Stimulated activated naive CD8-positive, alpha-beta T cell treated with anti-CD3 and anti-CD28 coated beads, Interleukin-15, Interleukin-2, amounts not matched to agents 100 ng/mL and 50 ng/mL, for 24 hours (primary cell): ENCODE results near the gene PRDM16.

ENCODE experiments used
- H3K27ac Mint-ChIP-seq: one replicate; pipeline ENCODE4 v1.8.0; 2021; ENCODE audit warnings: mild to moderate bottlenecking, mixed read lengths
- H3K27me3 Mint-ChIP-seq: one replicate; pipeline ENCODE4 v1.8.0; 2021; ENCODE audit warnings: mixed read lengths
- H3K36me3 Mint-ChIP-seq: one replicate; pipeline ENCODE4 v1.8.0; 2021; ENCODE audit warnings: low read depth, mixed read lengths
- H3K4me1 Mint-ChIP-seq: one replicate; pipeline ENCODE4 v1.8.0; 2021; ENCODE audit warnings: low read depth, mixed read lengths
- H3K4me3 Mint-ChIP-seq: one replicate; pipeline ENCODE4 v1.8.0; 2021; ENCODE audit warnings: mild to moderate bottlenecking, mixed read lengths
- H3K9me3 Mint-ChIP-seq: one replicate; pipeline ENCODE4 v1.8.0; 2021; ENCODE audit warnings: mixed read lengths

PRDM16 gene

GRCh38 chr1:3058263-3059030 is 10.6 kb upstream of the PRDM16 start:
- peaks cover 4% of the 10 kb centered on the region for H3K27me3 Mint-ChIP-seq
- no peak overlapping the region for H3K4me3 Mint-ChIP-seq
- H3K4me1 Mint-ChIP-seq: no peaks in the 10 kb centered on the region
- H3K27ac Mint-ChIP-seq: no peak overlapping the region
- H3K9me3 Mint-ChIP-seq: no peaks in the 10 kb centered on the region
- H3K36me3 Mint-ChIP-seq: no peaks in the 10 kb centered on the region

DNA sequence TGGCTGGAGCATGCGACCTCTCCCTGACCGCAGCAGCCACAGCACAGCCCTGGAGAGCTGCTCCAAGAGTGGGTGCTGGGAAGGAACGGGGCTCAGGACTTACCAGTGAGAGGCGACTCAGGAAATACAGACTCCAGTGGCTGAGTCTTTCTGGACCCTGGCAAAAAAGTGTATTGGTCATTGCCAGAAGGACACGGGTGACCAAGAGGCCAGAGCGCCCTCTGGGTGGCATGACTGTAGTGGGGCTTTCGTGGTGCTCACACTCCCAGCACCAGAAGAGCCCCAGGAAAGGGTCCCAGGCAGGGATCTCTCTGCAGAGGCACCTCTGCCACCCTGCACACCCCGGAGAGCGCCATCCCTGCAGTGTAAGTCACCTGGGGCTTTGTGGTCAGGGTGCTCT is 8.9 kb upstream of the PRDM16 start:
- Mint-ChIP-seq H3K27ac (no peak overlapping the region), H3K27me3 (peaks cover 4% of the 10 kb centered on the region), H3K9me3 (no peaks in the 10 kb centered on the region), H3K4me3 (no peak overlapping the region), H3K4me1 (no peaks in the 10 kb centered on the region), H3K36me3 (no peaks in the 10 kb centered on the region)

- peaks cover 4% of the 10 kb centered on the region for H3K27me3 Mint-ChIP-seq
- H3K27ac Mint-ChIP-seq: no peak overlapping the region
- H3K36me3 Mint-ChIP-seq: no peaks in the 10 kb centered on the region
- no peaks in the 10 kb centered on the region for H3K9me3 Mint-ChIP-seq
- no peaks in the 10 kb centered on the region for H3K4me1 Mint-ChIP-seq
- H3K4me3 Mint-ChIP-seq: no peak overlapping the region
These were observed 8.1 kb upstream of the PRDM16 start for GRCh38 chr1:3060601-3061551.

- H3K27ac Mint-ChIP-seq: no peak overlapping the region
- no peaks in the 10 kb centered on the region for H3K9me3 Mint-ChIP-seq
- no peaks in the 10 kb centered on the region for H3K4me1 Mint-ChIP-seq
These were observed 7.4 kb upstream of the PRDM16 start for GRCh38 chr1:3061566-3061965.

GRCh38 chr1:3061981-3062615 is 6.9 kb upstream of the PRDM16 start:
- H3K27me3 Mint-ChIP-seq: peaks cover 2% of the 10 kb centered on the region
- no peaks in the 10 kb centered on the region for H3K9me3 Mint-ChIP-seq

More at GRCh38 chr1:3061566-3061965, 7.4 kb upstream of the PRDM16 start:
- Mint-ChIP-seq H3K4me3 (no peak overlapping the region), H3K27me3 (peaks cover 4% of the 10 kb centered on the region), H3K36me3 (no peaks in the 10 kb centered on the region)

DNA sequence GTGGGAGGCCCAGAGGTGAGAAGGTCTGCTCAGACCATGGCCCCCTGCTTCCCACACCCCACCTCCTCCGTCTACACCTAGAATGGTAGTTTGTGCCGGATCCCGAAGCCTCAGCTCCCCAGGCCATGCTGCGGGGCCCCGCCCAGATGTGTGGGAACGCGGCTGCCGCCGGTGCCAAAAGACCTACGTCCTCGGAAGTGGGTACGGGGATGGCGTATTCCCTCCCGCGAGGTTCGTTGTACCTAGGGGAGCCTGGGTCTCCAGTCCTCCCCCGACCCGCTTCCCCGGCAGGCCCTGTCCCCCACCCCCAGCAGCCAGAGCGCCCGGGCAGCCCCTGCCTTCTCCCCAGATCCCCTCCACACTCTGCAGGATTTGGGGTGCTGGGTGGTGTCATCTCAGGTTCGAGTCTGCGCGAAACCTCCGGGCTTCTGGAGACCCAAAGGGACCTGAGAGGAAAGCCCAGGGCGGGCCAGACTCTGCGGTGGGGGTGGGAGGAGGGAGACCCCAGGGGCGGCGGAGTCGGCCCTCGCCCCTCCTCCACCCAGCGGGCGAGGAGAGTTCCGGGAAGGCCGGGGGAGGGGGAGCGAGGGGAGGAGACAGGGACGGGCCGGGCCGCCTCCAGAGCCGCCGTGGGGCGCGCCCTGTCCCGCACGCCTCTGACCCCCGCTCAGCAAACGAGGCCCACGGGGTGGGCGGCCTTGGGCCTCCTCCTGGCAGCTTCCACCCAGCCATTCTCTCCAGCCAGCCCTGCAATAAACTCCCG is 6.2 kb upstream of the PRDM16 start:
- Mint-ChIP-seq H3K27ac (no peak overlapping the region), H3K36me3 (no peaks in the 10 kb centered on the region), H3K27me3 (no peaks in the 10 kb centered on the region), H3K4me3 (no peak overlapping the region), H3K9me3 (no peaks in the 10 kb centered on the region), H3K4me1 (no peaks in the 10 kb centered on the region)

More at GRCh38 chr1:3061981-3062615, 6.9 kb upstream of the PRDM16 start:
- no peak overlapping the region for H3K27ac Mint-ChIP-seq
- no peaks in the 10 kb centered on the region for H3K36me3 Mint-ChIP-seq
- no peak overlapping the region for H3K4me3 Mint-ChIP-seq
- no peaks in the 10 kb centered on the region for H3K4me1 Mint-ChIP-seq

DNA sequence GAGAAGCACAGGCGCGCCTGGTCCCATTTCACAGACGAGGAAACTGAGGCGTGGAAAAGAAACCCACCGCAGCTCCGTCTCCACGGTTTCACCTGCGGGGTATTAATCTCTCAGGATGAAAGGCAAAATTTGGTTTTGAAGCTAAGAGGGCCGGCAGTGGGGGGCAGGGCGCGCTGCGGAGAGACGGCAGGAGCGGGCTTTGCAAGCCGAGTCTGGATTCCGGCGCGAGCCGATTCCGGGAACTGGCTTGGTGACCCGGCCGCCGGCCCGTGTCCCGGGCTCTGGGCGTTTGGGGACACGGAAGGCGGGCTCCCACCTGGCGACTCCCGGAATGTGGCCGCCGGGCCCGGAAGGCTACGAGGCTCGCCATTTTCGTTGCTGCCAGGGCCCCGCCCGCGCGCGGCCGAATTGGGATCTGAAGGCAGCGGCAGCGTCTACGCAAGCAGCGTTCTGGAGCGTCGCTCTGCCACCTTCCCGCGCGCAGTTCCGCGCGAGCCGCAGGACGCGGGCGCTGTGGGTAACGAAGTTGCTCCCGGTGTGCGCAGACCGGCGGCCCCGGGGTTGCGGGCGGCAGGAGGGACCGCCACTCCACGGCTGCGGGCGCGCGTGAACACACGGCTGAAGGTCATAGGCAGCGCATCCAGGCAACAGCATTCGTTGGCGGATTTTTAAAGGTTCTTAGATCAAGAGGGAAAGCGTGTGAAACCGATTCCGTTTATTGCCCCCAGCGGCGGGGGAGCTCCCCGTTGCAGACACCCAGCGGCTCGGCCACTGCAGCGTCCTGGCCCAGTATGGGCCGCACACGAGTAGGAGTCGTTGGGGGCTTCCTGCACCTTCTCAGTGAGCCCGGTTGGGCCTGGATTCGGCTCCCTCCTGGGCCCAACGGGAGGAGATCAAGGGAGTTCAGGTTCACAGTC is 5.4 kb upstream of the PRDM16 start:
- Mint-ChIP-seq H3K4me3 (no peak overlapping the region), H3K36me3 (no peaks in the 10 kb centered on the region), H3K4me1 (no peaks in the 10 kb centered on the region), H3K9me3 (no peaks in the 10 kb centered on the region), H3K27me3 (no peaks in the 10 kb centered on the region), H3K27ac (no peak overlapping the region)

DNA sequence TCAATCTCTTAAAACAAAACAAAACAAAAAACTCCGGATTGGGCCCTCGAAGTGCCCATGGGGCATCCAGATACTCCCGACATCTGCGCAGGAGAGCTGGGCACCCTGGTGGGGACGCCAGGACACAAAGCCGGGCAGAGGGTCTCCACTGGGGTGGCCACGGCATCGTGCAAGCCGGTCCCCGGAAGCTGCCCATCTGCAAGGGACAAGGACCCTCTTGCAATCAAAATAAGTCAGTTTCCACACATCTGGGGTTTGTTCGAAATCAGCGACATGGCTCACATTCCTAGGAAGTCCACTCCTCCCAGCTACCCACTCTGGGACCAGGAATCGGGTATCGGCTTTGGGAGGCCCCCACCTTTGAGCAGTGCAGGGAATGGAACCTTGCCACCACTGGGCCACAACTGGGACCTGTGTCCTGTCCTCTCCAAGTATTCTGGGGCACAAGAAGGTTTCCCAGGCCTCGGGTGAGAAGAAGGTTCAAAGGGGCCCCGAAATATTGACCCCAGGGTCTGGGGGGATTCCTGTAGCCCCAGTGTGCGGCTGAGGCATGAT is 4.6 kb upstream of the PRDM16 start:
- Mint-ChIP-seq H3K27ac (no peak overlapping the region), H3K9me3 (no peaks in the 10 kb centered on the region), H3K4me3 (no peak overlapping the region), H3K4me1 (peaks cover 4% of the 10 kb centered on the region), H3K36me3 (no peaks in the 10 kb centered on the region), H3K27me3 (peaks cover 4% of the 10 kb centered on the region)

DNA sequence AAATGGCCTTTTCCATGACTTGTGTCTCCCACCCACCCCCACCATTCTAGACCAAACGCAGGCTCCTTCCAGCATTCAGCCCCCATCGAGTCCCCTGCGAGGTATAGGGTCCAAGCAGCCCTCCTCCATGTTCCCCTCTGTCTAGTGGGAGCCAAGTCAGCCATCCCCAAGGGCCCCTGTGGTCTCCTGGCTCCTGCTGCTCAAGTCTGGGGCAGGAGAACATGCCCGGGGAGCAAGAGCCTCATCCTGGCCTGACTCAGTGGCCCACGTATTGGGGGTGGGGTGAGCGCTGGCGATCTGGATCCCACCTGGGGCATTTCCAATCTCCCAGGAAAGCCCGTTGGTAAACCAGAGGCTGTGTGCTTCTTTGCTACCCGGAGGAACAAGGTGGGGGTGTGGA is 4.1 kb upstream of the PRDM16 start:
- H3K27me3 Mint-ChIP-seq: peaks cover 4% of the 10 kb centered on the region
- no peak overlapping the region for H3K4me3 Mint-ChIP-seq
- no peaks in the 10 kb centered on the region for H3K36me3 Mint-ChIP-seq
- H3K9me3 Mint-ChIP-seq: no peaks in the 10 kb centered on the region
- H3K4me1 Mint-ChIP-seq: peaks cover 4% of the 10 kb centered on the region
- H3K27ac Mint-ChIP-seq: no peak overlapping the region

GRCh38 chr1:3065396-3065795 is 3.6 kb upstream of the PRDM16 start:
- H3K36me3 Mint-ChIP-seq: no peaks in the 10 kb centered on the region

GRCh38 chr1:3065797-3066196 is 3.2 kb upstream of the PRDM16 start:
- H3K4me1 Mint-ChIP-seq: peaks cover 4% of the 10 kb centered on the region
- no peak overlapping the region for H3K4me3 Mint-ChIP-seq
- no peaks in the 10 kb centered on the region for H3K9me3 Mint-ChIP-seq
- H3K27me3 Mint-ChIP-seq: peaks cover 4% of the 10 kb centered on the region
- H3K36me3 Mint-ChIP-seq: no peaks in the 10 kb centered on the region
- H3K27ac Mint-ChIP-seq: no peak overlapping the region

More at GRCh38 chr1:3065396-3065795, 3.6 kb upstream of the PRDM16 start:
- H3K9me3 Mint-ChIP-seq: no peaks in the 10 kb centered on the region
- H3K27me3 Mint-ChIP-seq: peaks cover 4% of the 10 kb centered on the region
- H3K4me3 Mint-ChIP-seq: no peak overlapping the region
- peaks cover 4% of the 10 kb centered on the region for H3K4me1 Mint-ChIP-seq
- no peak overlapping the region for H3K27ac Mint-ChIP-seq

GRCh38 chr1:3066250-3066711 is 2.7 kb upstream of the PRDM16 start:
- H3K27ac Mint-ChIP-seq: no peak overlapping the region
- H3K9me3 Mint-ChIP-seq: no peaks in the 10 kb centered on the region
- peaks cover 4% of the 10 kb centered on the region for H3K4me1 Mint-ChIP-seq
- peaks cover 4% of the 10 kb centered on the region for H3K27me3 Mint-ChIP-seq
- H3K4me3 Mint-ChIP-seq: no peak overlapping the region
- H3K36me3 Mint-ChIP-seq: no peaks in the 10 kb centered on the region

- Mint-ChIP-seq H3K9me3 (no peaks in the 10 kb centered on the region), H3K4me3 (no peak overlapping the region)
These were observed 2.2 kb upstream of the PRDM16 start for GRCh38 chr1:3066826-3067225.

More at GRCh38 chr1:3066826-3067225, 2.2 kb upstream of the PRDM16 start:
- peaks cover 4% of the 10 kb centered on the region for H3K4me1 Mint-ChIP-seq
- no peaks in the 10 kb centered on the region for H3K36me3 Mint-ChIP-seq
- no peak overlapping the region for H3K27ac Mint-ChIP-seq
- peaks cover 7% of the 10 kb centered on the region for H3K27me3 Mint-ChIP-seq
